AG09319 (cell line): ENCODE results near the gene DCUN1D3.

ENCODE experiments used
- DNase-seq: peaks from one replicate; pipeline ENCODE4 v3.0.0-alpha.2; 2010; ENCODE audit warnings: low read depth; ENCODE audit errors: extremely low read depth
- CTCF ChIP-seq: IDR thresholded peaks from 2 replicates; pipeline ENCODE4 v1.5.1; 2011; ENCODE audit warnings: low read depth, mild to moderate bottlenecking, inconsistent platforms, low read length, moderate library complexity

DCUN1D3 gene

GRCh38 chr16:20886320-20886719 lies 13.8 kb downstream of the DCUN1D3 start:
- no peak for TF ChIP-seq CTCF
- no peak for DNase-seq

- DNase-seq: no peak
- TF ChIP-seq CTCF: no peak
These were observed 16.0 kb downstream of the DCUN1D3 start for GRCh38 chr16:20884240-20884556.

- no peak for TF ChIP-seq CTCF
- DNase-seq: no peak
These were observed 16.5 kb downstream of the DCUN1D3 start for GRCh38 chr16:20883554-20884239.

GRCh38 chr16:20881503-20881878 lies 18.7 kb downstream of the DCUN1D3 start:
- TF ChIP-seq CTCF: no peak
- no peak for DNase-seq

- no peak for DNase-seq
- no peak for TF ChIP-seq CTCF
These were observed 19.2 kb downstream of the DCUN1D3 start for GRCh38 chr16:20880867-20881502.

- DNase-seq: no peak
- TF ChIP-seq CTCF: no peak
These were observed 20.8 kb downstream of the DCUN1D3 start for GRCh38 chr16:20879175-20880040.

GRCh38 chr16:20878682-20879147 lies 21.4 kb downstream of the DCUN1D3 start:
- no peak for TF ChIP-seq CTCF
- DNase-seq: no peak
